ENCODE measurements around the gene APOBR. TPM values are rescaled to one million over a fixed set of nuclear protein-coding genes. Genes with fewer than 3 reads are reported as not detected.
"Not testable (repeated sequence)": the region's sequence is repeated elsewhere in the genome, so short reads cannot be mapped to it uniquely, and the experiment has no call there.

APOBR gene
- total RNA-seq, 1 donor from 2014 or later, result 2.9 TPM

DNA sequence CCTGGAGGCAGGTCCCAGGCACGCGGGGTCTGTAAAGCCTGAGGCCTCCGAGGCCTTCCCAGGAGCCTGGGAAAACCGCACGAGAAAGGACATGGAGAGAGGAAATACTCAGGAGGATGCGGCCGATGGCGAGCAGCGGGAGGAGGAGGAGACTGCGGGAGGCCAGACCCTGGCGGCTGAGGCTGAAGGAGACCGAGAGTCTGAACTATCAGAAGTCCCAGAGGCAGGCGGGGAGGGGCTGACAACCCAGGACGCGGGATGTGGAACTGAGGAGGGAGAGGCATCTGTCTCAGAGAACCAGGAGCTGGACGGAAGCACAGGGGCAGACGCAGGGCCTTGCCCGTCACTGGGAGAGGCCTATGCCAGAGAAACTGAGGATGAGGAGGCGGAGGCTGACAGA, 2.4 kb downstream of the APOBR start:
- no peak for ATAC-seq
- intact Hi-C loops (cut with DNase I), result no loop called here
- DNase-seq (ENCODE audit: low spot score), result no peak

DNA sequence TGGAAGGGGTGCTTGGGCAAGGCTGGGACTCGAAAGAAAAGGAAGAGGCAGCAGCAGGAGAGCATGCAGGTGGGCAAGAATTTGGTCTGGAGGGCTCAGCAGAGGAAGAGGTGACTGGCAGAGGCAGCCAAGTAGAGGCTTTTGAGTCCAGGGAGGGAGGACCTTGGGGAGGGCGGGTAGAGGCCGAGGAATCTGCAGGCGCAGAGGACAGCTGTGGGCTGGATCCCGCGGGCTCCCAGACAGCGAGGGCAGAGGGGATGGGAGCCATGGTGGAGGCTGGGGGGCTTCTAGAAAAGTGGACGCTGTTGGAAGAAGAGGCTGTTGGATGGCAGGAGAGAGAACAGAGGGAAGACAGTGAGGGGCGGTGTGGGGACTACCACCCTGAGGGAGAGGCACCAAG, 2.9 kb downstream of the APOBR start:
- ATAC-seq (no peak), DNase-seq (ENCODE audit: low spot score) (no peak)
- intact Hi-C loops (cut with DNase I), result no loop called here

DNA sequence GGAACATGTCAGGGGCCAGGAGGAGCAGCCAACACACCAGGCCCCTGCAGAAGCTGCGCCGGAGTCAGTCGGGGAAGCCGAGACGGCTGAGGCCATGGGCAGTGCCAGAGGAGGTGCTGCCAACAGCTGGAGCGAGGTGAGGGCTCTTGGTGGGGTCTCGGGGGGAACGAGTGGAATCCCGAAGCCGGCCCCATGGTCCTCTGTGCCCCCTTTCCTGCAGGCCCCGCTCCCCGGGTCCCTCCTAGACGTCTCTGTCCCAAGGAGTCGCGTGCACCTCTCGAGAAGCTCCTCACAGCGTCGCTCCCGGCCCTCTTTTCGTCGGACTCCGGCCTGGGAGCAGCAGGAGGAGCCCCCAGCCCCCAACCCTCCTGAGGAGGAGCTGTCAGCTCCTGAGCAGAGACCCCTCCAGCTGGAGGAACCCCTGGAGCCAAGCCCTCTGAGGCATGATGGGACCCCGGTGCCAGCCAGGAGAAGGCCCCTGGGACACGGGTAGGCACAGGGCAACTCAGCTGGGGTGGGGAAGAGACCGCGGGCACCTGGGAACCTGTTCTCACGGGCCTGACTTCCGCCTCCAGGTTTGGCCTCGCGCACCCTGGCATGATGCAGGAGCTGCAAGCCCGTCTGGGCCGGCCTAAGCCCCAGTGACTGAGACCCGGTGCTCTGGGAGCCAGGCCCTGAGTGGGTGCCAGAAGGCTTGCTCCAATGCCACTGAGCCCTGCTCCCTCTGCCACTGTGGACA, 3.6 kb downstream of the APOBR start:
- intact Hi-C loops (cut with DNase I), result no loop called here
- no peak for ATAC-seq

DNA sequence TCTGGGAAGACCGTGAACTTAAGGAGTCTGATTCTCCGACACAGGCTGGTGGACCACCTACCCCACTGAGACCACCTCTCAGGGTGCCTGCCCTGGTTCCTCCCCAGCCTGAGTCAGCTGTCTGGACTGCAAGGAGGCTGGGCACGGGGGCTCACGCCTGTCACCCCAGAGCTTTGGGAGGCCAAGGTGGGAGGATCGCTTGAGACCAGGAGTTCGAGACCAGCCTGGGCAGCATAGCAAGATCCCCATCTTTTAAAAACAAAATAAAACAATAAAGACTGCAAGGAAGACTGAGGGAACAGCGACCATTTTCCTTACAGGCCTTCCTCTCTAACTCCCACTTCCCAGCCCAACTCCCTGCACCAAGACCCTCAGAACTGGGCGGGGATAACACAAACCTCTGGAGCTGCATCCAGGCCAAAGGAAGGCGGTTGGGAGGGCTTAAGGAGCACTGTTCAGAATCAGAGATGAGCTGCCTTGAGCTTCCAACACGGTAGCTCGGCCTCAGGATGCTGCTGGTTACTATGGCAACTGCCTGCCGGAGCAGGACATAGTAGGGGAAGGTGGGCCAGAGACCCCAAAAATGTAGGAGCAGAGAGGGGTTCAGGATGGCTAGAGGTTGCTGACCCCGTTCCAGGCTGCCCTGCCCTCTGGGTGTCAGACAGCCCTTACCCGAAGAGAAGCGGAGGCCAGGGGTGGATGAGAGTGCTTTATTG, 4.4 kb downstream of the APOBR start:
- intact Hi-C loops (cut with DNase I), result no loop called here
- ATAC-seq, result no peak

More for the DNA sequence above, 3.6 kb downstream of the APOBR start:
- DNase-seq (ENCODE audit: low spot score), result no peak

DNA sequence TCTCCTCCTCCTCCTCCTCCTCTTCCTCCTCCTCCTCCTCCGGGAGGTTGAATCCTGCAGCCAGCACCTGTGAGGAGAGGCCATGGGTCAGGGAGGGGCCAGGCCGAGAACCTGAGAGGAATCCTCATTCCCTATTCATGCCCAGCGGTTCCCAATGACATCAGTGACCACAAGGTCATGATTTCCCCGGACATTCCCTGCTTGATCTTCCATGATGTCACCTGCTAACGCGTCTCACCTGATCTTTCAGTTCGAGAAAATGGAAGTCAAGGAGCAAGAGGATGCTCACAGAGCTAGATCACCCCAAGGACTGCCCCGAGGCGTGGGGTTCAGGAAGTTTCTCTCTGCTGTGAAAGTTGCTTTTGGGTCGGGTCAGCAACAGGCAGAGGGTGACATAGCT, 5.4 kb downstream of the APOBR start:
- DNase-seq (ENCODE audit: low spot score) (no peak), ATAC-seq (no peak)
- intact Hi-C loops (cut with DNase I), result no loop called here

More for the DNA sequence above, 4.4 kb downstream of the APOBR start:
- no peak for DNase-seq (ENCODE audit: low spot score)

DNA sequence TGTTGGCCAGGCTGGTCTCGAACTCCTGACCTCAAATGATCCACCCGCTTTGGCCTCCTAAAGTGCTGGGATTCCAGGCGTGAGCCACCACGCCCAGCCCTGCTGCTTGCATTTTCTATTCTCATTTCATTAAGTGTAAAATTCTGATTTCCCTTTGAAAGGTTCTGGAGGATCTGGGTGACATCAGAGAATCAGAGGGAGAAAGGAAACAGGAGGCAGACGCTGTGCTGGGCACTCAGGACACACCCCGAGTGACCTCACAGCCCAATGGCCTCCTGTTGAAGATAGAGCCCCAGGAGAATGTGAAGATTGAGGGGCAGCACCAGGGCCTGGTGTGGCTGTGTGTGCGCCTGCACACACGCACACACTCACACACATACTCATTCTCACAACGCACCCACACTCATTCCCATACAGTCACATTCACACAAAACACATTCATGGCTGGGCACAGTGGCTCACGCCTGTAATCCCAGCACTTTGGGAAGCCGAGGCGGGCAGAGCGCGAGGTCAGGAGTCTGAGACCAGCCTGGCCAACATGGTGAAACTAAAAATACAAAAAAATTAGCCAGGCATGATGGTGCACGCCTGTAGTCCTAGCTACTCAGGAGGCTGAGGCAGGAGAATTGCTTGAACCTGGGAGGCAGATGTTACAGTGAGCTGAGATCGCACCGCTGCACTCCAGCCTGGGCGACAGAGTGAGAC, 6.2 kb downstream of the APOBR start:
- ATAC-seq; intact Hi-C loops (cut with DNase I); DNase-seq (ENCODE audit: low spot score): not testable (repeated sequence)

DNA sequence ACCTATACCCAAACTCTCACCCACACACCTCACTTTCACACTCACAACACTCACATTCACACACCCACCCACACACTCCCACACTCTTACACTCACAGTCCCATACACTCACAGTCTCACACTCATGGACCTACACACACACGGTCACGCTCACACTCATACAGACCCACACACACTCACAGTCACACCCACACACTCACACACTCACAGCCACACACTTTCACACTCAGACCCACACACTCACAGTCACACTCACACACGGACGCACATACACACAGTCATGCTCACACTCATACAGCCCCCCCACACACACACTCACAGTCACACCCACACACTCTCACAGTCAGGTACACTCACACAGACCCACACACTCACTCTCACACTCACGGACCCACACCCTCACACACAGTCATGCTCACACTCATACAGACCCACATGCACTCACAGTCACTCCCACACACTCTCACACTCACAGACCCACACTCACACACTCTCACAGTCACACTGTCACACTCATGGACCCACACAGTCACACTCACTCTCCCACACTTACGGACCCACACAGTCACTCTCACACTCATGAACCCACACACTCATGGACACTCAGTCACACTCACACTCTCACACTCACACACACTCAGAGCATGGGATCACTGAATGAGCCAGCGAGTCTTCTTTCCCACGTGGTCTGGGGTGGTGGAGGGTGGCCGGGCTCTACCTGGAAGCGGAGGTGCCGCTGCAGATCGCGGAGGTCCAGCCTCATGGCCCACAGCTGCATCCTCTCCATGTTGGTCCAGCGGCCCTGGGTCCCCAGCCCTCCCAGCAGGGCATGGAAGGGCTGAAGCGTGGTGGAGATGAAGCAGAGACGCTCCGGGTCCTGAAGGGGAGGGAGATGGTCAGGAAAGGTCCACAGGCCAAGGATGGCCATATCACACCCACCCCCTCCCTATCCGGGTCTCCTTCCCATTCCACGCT, 7.1 kb downstream of the APOBR start:
- intact Hi-C loops (cut with DNase I), result no loop called here
- ATAC-seq (no peak), DNase-seq (ENCODE audit: low spot score) (no peak)

DNA sequence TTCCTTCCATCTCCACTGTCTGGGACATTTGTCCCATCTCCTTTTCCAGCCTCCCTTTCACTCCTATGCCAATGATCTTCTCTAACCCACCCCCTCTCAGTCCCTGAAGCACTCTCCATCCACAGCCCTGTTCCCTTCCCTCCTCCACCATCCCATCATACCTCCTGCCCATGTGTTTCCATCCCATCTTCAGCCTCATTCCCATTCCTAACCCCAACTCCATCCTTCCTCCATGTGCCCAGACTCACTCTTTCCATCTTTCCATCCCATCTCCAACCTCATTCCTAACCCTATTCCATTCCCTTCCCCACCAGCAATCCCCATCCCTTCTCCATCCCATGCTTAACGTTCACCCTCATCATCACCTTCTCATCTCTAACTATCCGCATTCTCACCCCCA, 7.8 kb downstream of the APOBR start:
- DNase-seq (ENCODE audit: low spot score) (no peak), ATAC-seq (no peak)
- intact Hi-C loops (cut with DNase I), result no loop called here

DNA sequence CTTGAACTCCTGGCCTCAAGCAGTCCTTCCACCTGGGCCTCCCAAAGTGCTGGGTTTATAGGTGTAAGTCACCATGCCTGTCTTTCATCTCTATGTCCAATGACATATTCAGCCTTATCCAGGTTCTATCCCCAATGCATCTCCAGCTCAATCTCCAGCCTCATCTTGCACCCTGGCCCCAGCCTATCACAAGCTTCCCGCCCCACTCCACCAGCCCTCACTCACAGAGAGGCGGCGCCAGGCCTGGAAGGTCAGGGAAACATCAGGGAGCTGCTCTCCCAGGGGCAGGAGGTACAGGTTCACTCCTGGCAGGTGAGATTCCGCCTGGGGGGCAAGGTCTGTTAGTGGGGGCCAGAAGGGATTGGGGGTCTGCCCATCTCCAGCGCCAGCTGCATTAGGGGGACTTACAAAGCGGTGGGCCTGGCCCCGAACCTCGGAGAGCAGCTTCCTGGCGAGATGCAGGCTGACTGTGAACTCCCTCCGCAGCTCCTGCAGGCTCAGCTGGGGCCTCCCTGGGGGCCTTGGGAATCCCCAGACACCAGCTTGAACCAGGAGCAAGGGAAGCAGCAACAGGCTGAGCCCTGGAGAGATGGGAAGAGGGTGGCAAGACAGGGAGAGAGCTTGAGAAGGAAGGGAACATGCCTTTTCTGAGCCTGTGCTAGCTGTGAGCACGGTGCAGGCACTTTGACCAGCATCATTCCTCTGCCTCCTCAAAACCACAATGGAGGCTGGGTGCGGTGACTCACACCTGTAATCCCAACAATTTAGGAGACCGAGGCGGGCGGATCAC, 9.2 kb downstream of the APOBR start:
- DNase-seq (ENCODE audit: low spot score) (no peak), ATAC-seq (no peak)
- intact Hi-C loops (cut with DNase I), result no loop called here

DNA sequence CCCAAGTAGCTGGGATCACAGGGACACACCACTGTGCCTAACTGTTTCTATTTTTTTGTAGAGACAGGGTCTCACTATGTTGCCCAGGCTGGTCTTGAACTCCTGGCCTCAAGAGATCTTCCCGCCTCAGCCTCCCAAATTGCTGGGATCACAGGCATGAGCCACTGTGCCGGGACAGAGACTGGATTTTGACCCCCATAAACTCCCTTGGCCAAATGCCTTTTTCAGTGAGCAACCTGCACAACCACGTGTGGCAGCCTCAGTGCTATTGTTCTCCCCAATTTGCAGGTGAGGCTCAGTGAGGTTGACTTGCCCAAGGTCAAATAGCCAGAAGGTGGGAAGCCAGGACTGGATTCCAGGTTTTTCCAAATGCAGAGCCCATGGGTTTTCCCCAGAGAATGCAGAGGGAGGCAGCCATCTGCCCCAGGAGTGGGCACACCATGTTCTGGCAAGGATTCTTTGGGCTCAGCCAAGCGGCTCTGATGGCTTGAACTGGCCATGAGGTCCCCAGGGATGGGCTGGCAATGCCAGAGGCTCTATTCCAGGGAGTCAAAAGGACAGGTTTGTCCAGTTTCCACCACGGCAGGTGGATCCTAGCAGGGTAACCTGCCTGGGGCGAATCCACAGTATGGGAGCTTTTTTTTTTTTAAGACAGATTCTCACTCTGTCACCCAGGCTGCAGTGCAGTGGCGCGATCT, 10.4 kb downstream of the APOBR start:
- intact Hi-C loops (cut with DNase I), result no loop called here
- DNase-seq (ENCODE audit: low spot score) (no peak), ATAC-seq (no peak)

DNA sequence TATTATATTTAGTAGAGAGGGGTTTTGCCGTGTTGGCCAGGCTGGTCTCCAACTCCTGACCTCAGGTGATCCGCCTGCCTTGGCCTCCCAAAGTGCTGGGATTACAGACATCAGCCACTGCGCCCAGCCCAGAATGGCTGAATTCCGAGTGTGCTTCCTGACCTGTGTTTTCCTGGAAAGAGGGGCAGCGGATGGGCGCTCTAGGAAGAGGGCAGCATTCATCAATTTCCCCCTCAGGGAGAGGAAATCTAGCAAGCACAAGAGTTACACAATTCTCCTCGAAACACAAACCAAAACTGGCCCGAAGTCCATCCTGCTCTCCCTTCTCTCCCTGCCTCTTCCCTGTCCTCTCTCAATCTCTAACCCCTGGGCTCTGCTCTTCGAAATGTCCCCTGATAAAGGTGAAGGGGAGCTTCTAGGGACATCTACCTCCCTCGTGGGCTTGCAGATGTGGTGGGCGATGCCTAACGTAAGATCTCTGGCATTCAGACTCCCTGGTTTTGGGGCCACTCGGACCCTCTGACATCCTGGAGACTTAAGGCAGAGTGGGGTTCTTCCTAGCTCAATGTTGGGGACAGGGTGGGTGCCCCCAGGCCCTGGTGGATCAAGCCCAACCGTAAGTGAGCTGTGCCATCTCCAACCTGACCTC, 11.2 kb downstream of the APOBR start:
- ATAC-seq, result peak; percentile 48
- no peak for DNase-seq (ENCODE audit: low spot score)
- intact Hi-C loops (cut with DNase I), result no loop called here

DNA sequence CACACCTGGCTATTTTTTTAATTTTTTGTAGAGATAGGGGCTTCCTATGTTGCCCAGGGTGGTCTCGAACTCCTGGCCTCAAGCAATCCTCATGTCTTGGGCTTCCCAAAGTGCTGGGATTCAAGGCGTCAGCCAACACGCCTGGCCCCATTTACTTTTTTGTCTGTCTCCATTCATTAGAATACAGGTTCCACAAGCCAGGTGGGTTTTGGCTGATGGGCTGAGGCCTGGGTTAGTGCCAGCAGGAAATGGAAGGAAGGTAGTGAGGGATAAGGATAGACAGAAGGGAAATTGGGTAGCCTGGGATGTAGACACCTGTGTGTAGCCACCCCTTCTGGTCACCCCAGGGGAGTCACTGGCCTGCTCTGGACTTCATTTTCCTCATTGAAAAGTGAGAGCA, 16.6 kb downstream of the APOBR start:
- intact Hi-C loops (cut with DNase I), result no loop called here
- ATAC-seq (no peak), DNase-seq (ENCODE audit: low spot score) (no peak)

DNA sequence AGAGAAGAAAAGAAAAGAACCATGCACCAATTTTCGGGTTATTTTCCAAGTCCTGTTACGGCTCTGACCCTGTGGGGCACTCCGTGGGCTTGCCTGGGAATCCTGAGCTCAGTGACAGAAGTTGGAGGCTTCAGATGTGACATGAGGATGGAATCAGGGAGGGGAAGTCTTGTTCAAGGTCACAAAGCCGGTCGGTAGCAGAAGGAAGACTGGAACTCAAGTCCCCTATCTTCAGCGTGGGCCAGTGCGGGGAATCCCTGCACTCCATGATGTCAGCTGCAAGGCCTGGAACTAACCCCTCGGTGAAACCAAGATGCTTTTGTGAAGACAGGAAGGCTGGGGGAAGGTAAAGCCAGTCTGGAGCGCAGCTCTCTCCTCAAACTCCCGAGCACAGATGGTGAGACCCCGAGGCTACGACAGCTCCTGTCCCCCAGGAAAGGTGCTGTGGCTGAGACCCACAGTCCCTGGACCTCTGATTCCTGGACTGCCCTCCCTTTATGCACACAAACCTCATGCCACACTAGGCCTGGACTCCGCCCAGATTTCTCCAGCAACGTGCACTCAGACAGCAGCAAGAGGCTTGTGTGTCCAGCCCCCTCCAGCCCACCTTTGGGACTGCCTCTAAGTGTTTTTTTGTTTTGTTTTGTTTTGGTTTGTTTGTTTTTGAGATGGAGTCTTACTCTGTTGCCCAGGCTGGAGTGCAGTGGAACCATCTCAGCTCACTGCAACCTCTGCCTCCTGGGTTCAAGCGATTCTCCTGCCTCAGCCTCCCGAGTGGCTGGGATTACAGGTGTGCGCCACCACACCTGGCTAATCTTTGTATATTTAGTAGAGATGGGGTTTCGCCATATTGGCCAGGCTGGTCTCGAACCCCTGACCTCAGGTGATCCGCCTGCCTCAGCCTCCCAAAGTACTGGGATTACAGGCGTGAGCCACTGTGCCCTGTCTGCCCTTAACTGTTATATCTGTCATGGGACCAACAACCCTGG, 17.7 kb downstream of the APOBR start:
- DNase-seq (ENCODE audit: low spot score), result no peak
- no peak for ATAC-seq
- intact Hi-C loops (cut with DNase I), result no loop called here

DNA sequence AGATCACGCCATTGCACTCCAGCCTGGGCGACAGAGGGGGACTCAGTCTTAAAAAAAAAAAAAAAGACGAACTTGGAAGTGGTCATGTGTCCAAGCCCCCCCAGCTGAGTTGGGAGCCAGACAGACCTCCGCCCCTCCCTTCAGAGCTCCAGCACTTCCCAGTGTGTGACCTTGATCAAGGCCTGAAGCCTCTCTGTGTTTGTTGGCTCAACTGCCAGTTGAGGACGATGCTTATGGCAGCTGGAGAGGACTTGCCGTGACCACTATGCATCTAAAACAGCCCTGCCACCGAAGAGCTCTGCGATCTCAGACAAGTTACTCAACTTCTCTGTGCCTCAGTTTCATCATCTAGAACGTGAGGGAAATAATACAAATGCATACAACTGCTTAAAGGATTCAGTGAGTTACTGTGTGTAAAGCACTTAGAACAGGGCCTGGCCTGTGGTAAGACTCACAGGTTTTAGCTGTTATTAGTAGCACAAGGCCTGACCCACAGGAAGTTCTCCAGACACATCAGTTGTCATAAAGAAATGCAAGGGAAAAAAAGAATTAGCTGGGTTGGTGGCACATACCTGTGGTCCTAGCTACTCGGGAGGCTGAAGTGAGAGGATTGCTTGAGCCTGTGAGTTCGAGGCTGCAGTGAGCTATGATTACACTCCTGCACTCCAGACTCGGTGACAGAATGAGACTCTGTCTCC, 19.2 kb downstream of the APOBR start:
- intact Hi-C loops (cut with DNase I), result no loop called here
- DNase-seq (ENCODE audit: low spot score), result no peak
- ATAC-seq, result no peak

DNA sequence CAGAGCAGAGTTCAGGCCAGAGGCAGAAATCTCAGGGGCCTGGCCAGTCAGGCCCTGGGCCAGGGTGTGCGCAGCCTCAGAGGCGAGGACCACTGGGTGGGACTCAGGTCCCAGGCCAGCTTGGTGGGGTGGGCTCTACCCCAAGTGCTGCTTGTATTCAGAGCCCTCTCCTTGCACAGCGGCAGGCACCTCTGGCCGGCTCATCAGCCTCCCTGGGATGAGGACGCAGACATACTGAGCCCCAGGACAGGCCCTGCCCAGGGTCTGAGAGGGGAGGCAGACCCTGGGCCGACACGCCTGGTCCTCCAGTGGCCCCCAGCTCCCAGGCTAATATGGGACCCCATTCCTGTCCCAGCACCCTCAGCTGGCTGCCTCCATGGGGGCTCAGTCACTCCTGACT, 19.8 kb downstream of the APOBR start:
- ATAC-seq (no peak), DNase-seq (ENCODE audit: low spot score) (no peak)
- intact Hi-C loops (cut with DNase I), result no loop called here

DNA sequence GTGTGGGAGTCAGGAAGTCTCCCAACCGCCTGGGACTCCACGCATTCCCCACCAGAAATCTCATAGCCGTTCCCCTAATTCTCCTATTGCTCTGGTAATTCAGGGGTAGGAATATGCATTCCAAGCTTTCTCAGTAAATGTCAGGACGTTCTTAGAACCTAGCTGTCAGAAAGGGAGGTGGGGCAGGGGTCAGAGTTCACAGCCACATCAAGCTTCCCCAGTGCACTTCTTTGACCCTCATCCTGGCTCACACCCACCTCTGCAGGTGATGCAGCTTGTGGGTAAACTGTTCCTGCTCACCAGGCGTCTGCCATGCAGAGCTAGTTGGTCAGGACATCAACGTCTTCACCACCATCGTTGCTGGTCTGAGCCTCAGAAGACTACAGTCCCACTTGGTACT, 26.2 kb downstream of the APOBR start:
- ATAC-seq, result no peak
- no peak for DNase-seq (ENCODE audit: low spot score)
- intact Hi-C loops (cut with DNase I), result no loop called here

Data from sciatic nerve (tissue), 2 donors.